ENCODE measurements around the gene GSTO2. TPM values are rescaled to one million over a fixed set of nuclear protein-coding genes. Genes with fewer than 3 reads are reported as not detected.

GSTO2 gene
- total and polyA plus RNA-seq, 2 of the 13 experiments (the other 11 are each of a cell fraction or from before 2014, with no cell fraction given) = 2.1 to 7.9 TPM

DNA sequence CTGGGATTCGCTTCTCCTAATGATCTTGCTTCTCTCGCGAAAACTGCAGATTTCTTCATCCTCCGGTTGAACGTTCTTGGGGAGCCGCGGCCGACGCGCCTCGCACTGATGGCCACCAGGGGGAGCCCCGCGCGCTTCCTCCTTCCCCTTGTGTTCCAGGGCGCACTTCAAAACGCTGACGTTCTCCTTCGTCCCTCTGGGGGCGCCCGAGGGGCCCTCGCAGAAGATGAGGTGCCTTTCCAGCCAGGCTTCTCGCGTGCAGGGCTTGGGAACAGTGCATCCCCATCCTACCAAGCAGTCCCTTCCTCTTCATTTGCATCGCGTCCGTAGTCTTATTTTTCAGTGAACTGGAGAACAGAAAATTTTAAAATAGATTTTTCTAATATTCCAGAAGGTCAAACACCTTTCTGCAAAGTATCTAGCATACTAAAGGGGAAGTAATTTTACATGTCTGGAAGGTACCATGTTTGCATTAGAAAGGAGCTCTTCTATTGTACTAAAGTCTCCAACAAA is 22.5 kb downstream of the GSTO2 start (continued):
- TF ChIP-seq, protein P1, sequence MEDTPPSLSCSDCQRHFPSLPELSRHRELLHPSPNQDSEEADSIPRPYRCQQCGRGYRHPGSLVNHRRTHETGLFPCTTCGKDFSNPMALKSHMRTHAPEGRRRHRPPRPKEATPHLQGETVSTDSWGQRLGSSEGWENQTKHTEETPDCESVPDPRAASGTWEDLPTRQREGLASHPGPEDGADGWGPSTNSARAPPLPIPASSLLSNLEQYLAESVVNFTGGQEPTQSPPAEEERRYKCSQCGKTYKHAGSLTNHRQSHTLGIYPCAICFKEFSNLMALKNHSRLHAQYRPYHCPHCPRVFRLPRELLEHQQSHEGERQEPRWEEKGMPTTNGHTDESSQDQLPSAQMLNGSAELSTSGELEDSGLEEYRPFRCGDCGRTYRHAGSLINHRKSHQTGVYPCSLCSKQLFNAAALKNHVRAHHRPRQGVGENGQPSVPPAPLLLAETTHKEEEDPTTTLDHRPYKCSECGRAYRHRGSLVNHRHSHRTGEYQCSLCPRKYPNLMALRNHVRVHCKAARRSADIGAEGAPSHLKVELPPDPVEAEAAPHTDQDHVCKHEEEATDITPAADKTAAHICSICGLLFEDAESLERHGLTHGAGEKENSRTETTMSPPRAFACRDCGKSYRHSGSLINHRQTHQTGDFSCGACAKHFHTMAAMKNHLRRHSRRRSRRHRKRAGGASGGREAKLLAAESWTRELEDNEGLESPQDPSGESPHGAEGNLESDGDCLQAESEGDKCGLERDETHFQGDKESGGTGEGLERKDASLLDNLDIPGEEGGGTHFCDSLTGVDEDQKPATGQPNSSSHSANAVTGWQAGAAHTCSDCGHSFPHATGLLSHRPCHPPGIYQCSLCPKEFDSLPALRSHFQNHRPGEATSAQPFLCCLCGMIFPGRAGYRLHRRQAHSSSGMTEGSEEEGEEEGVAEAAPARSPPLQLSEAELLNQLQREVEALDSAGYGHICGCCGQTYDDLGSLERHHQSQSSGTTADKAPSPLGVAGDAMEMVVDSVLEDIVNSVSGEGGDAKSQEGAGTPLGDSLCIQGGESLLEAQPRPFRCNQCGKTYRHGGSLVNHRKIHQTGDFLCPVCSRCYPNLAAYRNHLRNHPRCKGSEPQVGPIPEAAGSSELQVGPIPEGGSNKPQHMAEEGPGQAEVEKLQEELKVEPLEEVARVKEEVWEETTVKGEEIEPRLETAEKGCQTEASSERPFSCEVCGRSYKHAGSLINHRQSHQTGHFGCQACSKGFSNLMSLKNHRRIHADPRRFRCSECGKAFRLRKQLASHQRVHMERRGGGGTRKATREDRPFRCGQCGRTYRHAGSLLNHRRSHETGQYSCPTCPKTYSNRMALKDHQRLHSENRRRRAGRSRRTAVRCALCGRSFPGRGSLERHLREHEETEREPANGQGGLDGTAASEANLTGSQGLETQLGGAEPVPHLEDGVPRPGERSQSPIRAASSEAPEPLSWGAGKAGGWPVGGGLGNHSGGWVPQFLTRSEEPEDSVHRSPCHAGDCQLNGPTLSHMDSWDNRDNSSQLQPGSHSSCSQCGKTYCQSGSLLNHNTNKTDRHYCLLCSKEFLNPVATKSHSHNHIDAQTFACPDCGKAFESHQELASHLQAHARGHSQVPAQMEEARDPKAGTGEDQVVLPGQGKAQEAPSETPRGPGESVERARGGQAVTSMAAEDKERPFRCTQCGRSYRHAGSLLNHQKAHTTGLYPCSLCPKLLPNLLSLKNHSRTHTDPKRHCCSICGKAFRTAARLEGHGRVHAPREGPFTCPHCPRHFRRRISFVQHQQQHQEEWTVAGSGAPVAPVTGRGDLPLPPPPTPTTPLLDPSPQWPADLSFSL (CRISPR knock-in tag; IDR thresholded peaks at IDR 0.05) = no peak
- no peak for TF ChIP-seq ZMYM2 (CRISPR knock-in tag; IDR thresholded peaks at IDR 0.05)
- no peak for TF ChIP-seq PAF1 (CRISPR knock-in tag; IDR thresholded peaks at IDR 0.05)
- no peak for TF ChIP-seq RFX5 (IDR thresholded peaks at IDR 0.05; ENCODE audit: low read depth, low read length)
- TF ChIP-seq ZKSCAN8 (CRISPR knock-in tag; IDR thresholded peaks at IDR 0.05; ENCODE audit: borderline replicate concordance) = 0 out of 2 replicates have a peak, but pooled peaks have one; percentile 61
- TF ChIP-seq MXI1 (IDR thresholded peaks at IDR 0.05; ENCODE audit: borderline replicate concordance, low read depth, low read length) = peak; percentile 27; the same call in 1 of the 3 replicates
- TF ChIP-seq ZSCAN22 (CRISPR knock-in tag; IDR thresholded peaks at IDR 0.05) = no peak
- TF ChIP-seq RFXANK (CRISPR knock-in tag; IDR thresholded peaks at IDR 0.05) = no peak
- TF ChIP-seq, protein P2, sequence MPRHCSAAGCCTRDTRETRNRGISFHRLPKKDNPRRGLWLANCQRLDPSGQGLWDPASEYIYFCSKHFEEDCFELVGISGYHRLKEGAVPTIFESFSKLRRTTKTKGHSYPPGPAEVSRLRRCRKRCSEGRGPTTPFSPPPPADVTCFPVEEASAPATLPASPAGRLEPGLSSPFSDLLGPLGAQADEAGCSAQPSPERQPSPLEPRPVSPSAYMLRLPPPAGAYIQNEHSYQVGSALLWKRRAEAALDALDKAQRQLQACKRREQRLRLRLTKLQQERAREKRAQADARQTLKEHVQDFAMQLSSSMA (CRISPR knock-in tag; IDR thresholded peaks at IDR 0.05) = no peak
- TF ChIP-seq, protein P3, sequence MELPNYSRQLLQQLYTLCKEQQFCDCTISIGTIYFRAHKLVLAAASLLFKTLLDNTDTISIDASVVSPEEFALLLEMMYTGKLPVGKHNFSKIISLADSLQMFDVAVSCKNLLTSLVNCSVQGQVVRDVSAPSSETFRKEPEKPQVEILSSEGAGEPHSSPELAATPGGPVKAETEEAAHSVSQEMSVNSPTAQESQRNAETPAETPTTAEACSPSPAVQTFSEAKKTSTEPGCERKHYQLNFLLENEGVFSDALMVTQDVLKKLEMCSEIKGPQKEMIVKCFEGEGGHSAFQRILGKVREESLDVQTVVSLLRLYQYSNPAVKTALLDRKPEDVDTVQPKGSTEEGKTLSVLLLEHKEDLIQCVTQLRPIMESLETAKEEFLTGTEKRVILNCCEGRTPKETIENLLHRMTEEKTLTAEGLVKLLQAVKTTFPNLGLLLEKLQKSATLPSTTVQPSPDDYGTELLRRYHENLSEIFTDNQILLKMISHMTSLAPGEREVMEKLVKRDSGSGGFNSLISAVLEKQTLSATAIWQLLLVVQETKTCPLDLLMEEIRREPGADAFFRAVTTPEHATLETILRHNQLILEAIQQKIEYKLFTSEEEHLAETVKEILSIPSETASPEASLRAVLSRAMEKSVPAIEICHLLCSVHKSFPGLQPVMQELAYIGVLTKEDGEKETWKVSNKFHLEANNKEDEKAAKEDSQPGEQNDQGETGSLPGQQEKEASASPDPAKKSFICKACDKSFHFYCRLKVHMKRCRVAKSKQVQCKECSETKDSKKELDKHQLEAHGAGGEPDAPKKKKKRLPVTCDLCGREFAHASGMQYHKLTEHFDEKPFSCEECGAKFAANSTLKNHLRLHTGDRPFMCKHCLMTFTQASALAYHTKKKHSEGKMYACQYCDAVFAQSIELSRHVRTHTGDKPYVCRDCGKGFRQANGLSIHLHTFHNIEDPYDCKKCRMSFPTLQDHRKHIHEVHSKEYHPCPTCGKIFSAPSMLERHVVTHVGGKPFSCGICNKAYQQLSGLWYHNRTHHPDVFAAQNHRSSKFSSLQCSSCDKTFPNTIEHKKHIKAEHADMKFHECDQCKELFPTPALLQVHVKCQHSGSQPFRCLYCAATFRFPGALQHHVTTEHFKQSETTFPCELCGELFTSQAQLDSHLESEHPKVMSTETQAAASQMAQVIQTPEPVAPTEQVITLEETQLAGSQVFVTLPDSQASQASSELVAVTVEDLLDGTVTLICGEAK (IDR thresholded peaks at IDR 0.05) = no peak
- TF ChIP-seq, protein P3 (CRISPR knock-in tag; IDR thresholded peaks at IDR 0.05) = no peak
- no peak for TF ChIP-seq SP1 (IDR thresholded peaks at IDR 0.05)
- no peak for TF ChIP-seq SP1 (CRISPR knock-in tag; IDR thresholded peaks at IDR 0.05)
- no peak for TF ChIP-seq SMARCE1 (IDR thresholded peaks at IDR 0.05; ENCODE audit: borderline replicate concordance)
- TF ChIP-seq, protein P4, sequence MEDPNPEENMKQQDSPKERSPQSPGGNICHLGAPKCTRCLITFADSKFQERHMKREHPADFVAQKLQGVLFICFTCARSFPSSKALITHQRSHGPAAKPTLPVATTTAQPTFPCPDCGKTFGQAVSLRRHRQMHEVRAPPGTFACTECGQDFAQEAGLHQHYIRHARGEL (CRISPR knock-in tag; IDR thresholded peaks at IDR 0.05) = no peak

Data from HepG2 (cell line).